ENCODE data around the gene BFSP2.
"Not testable (repeated sequence)": the region's sequence is repeated elsewhere in the genome, so short reads cannot be mapped to it uniquely, and the experiment has no call there.

GRCh38 chr3:133502542-133502941 lies 102.7 kb downstream of the BFSP2 start:
- TF ChIP-seq CTCF (conservative IDR thresholded peaks at IDR 0.05 in 1 of 2, IDR thresholded peaks at IDR 0.05 in 1 of 2; ENCODE audit: extremely low read depth in 1 of 2, insufficient read depth in 1 of 2, low read depth in 1 of 2, low read length in 2 of 2); EZH2 (IDR thresholded peaks at IDR 0.05; ENCODE audit: borderline replicate concordance, low read length): not testable (repeated sequence)

All from mammary epithelial cell (primary cell).